SK-N-SH (cell line): ENCODE results near the gene ELMO2.

Source experiments
- EZH2phosphoT487 ChIP-seq: fragments of 200-600 bp; sonication (generic); IDR thresholded peaks from 2 replicates; pipeline ENCODE4 v1.6.1; 2017; ENCODE audit warnings: low read depth, mixed run types, mild to moderate bottlenecking, antibody characterized with exemption, moderate library complexity, borderline replicate concordance
- MXI1 ChIP-seq: IDR thresholded peaks from 2 replicates; pipeline ENCODE4 v1.6.1; 2012; ENCODE audit warnings: mild to moderate bottlenecking, low read depth, low read length, improper control_type of control experiment
- NFIC ChIP-seq: IDR thresholded peaks from 2 replicates; pipeline ENCODE4 v1.4.0; 2012; ENCODE audit warnings: borderline replicate concordance
- POLR2AphosphoS5 ChIP-seq: IDR thresholded peaks from 2 replicates; pipeline ENCODE4 v1.6.1; 2012; ENCODE audit warnings: low read depth, low read length
- TF ChIP-seq, protein P1 (sequence below): fragments of 200-600 bp; sonication (generic); IDR thresholded peaks from 2 replicates; pipeline ENCODE4 v1.6.1; 2017; ENCODE audit warnings: antibody characterized with exemption, mild to moderate bottlenecking, moderate library complexity
- TF ChIP-seq, protein P2 (sequence below): IDR thresholded peaks from 2 replicates; pipeline ENCODE4 v1.4.0; 2012; ENCODE audit warnings: low read depth

DNA sequence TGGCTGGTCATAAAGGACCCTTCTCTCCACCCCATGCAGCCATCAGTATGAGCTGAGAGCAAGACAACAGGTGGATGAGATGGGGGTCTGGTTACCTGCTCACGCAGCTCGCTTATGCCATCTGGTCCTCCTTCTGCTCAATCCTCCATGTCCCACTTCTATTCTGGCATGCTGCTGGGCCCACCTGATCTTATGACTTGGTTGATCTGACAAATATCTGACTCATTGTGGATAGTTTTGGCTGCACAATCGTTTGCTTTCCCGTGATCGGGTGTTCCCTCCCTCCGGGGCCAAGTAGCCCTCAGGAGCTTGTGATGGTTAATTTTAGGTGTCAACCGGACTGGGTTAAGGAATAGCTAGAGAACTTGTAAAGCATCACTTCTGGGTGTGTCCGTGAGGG is 26.6 kb upstream of the ELMO2 start:
- TF ChIP-seq POLR2AphosphoS5 (no peak), NFIC (no peak), MXI1 (no peak), EZH2phosphoT487 (no peak)
- TF ChIP-seq, protein P1, sequence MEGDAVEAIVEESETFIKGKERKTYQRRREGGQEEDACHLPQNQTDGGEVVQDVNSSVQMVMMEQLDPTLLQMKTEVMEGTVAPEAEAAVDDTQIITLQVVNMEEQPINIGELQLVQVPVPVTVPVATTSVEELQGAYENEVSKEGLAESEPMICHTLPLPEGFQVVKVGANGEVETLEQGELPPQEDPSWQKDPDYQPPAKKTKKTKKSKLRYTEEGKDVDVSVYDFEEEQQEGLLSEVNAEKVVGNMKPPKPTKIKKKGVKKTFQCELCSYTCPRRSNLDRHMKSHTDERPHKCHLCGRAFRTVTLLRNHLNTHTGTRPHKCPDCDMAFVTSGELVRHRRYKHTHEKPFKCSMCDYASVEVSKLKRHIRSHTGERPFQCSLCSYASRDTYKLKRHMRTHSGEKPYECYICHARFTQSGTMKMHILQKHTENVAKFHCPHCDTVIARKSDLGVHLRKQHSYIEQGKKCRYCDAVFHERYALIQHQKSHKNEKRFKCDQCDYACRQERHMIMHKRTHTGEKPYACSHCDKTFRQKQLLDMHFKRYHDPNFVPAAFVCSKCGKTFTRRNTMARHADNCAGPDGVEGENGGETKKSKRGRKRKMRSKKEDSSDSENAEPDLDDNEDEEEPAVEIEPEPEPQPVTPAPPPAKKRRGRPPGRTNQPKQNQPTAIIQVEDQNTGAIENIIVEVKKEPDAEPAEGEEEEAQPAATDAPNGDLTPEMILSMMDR = no peak
- TF ChIP-seq, protein P2, sequence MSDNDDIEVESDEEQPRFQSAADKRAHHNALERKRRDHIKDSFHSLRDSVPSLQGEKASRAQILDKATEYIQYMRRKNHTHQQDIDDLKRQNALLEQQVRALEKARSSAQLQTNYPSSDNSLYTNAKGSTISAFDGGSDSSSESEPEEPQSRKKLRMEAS = no peak
